RKO (cell line): ENCODE results near the gene SFXN4.
"Not testable (repeated sequence)": the region's sequence is repeated elsewhere in the genome, so short reads cannot be mapped to it uniquely, and the experiment has no call there.

Experiments
- DNase-seq: peaks from one replicate; pipeline ENCODE4 v3.0.0-alpha.2; 2016; ENCODE audit warnings: low spot score

Gene SFXN4

DNA sequence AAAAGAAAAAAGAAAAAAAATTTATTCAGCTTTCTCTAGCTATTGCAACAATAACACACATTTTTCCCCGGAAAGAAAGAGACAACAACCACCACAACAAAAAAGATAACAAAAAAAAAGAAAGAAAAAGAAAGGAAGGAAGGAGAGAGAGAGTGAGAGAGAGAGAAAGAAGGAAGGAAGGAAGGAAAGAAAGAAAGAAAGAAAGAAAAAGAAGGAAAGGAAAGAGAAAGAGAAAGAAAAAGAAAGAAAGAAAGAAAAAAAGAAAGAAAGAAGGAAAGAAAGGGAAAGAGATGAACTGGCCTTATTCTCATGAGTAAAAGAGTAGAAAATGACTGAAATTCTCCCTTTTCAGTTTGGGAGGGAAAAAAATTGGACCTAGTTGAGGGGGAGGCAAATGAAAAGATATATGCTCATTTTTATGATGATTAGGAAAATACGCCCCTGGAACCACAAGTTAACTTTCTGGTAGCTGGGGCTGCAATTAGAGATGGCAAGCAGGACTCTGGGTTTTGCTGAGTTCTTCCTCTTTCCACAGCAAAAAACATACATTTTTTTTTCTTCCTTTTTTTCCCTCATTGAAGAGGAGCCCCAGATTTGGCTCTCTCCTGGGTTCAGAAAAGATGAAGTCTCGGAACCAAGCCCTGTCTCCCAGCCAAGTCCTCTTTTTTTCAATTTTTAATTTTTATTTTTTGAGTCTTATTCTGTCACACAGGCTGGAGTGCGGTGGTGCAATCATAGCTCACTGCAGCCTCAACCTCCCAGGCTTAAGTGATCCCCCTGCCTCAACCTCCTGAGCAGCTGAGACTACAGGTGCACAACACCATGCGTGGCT, 25.7 kb upstream of the SFXN4 start:
- DNase-seq = no peak

DNA sequence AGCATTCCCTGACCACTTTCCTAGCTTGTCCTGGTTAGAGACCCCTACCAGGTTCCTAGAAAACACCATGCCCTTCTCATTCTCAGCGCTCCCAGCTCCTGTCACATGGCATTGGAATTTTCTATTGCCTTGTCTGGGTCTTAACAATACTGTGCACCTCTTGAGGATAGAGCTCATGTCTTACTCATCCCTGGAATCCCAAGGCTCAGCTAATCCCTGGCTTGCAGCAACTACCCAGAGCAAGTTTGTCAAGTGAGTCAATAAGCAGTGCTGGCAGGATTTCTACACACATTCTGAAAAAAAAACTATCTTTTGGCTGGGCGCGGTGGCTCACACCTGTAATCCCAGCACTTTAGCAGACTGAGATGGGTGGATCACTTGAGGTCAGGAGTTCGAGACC, 24.8 kb upstream of the SFXN4 start:
- DNase-seq = peak; percentile 94

- DNase-seq = no peak
These were observed 24.3 kb upstream of the SFXN4 start for GRCh38 chr10:119189811-119190282.

GRCh38 chr10:119183664-119184412, 18.3 kb upstream of the SFXN4 start:
- no peak for DNase-seq

- not testable (repeated sequence) for DNase-seq
These were observed 15.4 kb upstream of the SFXN4 start for GRCh38 chr10:119180850-119181400.

DNA sequence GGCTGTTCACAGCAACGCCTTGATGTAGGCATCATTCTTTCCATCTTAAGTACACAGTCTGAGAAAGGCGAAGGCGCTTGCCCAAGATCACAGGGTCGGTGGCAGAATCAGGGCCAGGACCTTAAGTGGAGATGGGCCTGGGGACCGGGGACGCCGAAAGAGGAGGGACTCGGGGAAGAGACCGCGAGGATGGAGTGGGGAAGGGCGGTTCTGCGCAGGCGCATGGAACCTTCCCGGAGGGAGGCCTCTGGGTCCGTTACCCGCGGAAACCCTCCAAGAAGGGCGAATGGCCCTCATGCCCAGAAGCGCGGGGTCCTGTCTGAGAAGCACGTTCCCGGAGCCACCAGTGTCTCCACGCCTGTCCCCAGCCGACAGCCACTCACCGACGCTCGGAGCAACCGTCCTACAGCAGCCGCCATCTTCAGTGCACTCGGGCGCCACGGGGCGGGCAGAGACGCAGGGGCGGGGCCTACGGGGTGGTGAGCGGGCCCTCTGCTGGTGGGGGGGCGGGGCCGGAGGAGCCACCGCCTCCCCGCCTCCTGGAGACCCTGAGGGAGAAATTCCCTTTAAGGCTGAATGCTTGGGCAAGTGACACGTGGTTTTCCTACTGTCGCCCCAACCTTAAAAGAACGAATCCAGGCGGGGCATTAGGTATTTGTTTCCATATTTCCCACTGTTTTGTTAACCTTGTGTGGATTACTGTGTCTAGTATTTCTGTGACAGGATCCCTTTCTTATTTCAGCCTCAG, 13.0 kb upstream of the SFXN4 start, which contains the start of gene PRDX3:
PRDX3 (minus strand) TSS at position 441 of the 748 bp plus-strand sequence; CDS start at position 419, 22 bp downstream.
- peak; percentile 94 for DNase-seq

DNA sequence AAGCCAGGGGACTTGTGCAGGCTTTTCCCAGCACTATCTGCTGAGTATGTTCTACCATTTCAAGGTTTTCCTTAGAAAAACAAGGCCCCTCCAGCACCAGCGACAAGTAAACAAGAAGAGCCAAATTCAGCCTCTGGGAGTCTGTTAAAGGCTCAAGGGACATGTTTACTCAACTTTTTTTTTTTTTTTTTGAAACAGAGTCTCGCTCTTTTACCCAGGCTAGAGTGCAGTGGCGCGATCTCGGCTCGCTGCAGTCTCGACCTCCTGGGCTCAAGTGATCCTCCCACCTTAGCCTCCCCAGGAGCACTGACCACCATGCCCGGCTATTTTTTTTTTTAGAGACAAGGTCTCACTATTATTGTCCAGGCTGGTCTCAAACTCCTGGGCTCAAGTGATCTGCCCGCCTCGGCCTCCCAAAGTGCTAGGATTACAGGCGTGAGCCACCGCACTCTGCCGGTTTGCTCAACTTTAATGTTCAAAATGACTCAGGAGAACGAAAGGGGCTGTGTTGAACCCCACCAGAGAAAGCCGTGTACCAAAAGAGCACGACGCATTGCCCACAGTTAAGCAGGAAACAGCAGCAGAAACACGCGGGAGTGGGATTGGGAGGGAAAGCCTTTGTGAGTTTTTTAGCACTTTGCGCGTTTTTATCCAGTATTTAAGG, 12.3 kb upstream of the SFXN4 start:
- peak; percentile 51 for DNase-seq

DNA sequence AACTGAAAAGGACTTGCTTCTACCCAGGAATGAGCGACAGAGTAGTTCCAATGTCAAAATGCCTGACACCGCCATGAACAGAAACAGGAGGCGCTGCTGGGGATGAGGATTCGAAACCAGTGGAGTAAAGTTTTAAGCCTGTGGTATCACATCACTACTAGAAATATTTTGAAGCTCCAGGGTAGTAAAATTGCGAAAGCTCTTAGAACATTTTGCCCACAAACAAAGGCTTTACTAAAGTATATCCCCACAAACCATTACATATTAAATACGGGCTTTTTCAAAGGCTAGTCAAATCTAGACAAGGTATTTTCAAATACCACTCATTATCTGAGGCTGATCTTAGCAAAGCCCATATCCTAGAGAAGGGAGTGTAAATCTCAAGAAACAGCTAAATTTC, 10.7 kb upstream of the SFXN4 start:
- no peak for DNase-seq

- no peak for DNase-seq
These were observed 8.6 kb upstream of the SFXN4 start for GRCh38 chr10:119174109-119174508.

- no peak for DNase-seq
These were observed 1.5 kb upstream of the SFXN4 start for GRCh38 chr10:119167041-119167440.

- DNase-seq = no peak
These were observed 1.1 kb upstream of the SFXN4 start for GRCh38 chr10:119166564-119166963.

GRCh38 chr10:119166118-119166500, 595 bp upstream of the SFXN4 start:
- no peak for DNase-seq

DNA sequence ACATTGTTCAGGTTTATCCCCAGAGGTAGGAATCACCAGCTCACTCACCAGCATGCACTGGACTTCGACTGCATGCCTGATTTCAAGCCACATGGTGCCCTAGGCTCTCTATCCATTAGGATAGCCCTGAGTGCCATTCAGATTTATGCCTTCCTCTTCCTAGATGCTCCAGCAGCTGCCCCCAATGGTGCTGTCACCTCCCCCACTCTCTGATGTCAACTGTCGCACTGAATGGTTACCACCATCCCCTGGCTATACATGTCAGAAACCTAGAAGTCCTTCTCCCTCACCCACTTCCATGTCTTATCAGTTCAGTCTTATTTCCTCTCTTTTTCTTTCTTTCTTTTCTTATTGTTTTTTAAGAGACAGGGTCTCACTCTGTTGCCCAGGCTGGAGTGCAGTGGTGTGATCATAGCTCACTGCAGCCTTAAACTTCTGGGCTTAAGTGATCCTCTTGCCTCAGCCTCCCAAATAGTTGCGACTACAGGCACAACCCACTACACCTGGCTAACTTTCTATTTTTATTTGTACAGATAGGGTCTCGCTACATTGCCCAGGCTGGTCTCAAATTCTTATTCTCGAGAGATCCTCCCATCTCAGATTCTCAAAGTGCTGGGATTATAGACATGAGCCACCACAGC, 2.9 kb downstream of the SFXN4 start:
- no peak for DNase-seq

DNA sequence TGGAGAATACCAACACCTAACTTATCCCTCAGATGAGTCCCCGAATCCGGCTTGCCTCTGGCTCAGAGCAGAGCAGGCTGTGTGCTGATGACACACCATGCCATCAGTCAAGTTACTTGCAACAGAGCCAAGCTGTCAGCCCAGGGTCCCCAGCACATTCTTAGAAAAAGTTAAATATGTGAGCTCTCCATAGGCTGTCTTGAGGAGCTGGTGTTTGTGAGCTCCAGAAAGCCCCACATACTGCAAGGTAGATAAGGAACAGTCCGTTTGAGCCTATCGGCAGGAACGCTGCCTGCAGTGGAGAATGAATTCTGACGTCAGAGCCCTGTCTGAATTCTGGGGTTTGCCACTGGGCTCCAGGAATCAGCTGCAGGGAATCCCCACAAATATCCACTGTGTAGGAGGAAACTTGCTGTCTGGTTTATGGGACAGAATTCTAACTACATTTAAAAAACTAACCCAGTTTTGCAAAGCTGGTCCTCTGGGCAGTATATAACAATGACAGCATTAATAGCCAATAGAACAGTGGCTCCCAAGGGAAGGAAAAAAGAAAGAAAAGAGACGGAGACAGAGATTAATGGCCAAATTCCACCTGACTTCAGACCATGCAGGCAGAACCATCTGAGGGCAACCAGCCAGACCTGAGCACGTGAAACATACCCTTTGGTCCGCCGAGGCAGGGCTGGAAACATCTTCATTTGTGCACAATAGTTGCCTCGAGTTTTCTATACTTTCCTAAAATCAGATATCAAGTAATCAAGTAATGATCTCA, 3.6 kb downstream of the SFXN4 start:
- peak; percentile 84 for DNase-seq

DNA sequence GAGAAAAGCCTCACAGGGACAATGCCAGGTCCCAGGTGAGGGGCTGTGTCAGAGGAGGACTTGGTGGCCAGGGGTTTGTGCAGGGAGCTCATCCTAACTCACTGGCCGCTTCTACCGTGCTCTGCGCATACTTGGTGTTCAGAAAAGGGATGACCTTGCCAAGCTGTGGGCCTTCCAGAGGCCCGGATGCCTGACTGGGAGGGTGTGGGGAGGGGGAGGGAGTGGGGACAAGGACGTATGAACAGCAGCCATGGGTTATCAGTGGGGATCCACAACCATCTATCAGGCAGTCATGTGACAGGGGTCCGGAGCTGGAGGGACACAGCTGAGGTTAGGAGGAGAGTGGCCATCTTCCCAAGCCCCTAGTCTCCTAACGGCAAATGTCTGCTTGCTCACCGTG, 6.2 kb downstream of the SFXN4 start:
- DNase-seq = no peak

GRCh38 chr10:119153661-119154060, 11.9 kb downstream of the SFXN4 start:
- no peak for DNase-seq

GRCh38 chr10:119153041-119153440, 12.5 kb downstream of the SFXN4 start:
- DNase-seq = no peak

- DNase-seq = not testable (repeated sequence)
These were observed 13.9 kb downstream of the SFXN4 start for GRCh38 chr10:119151601-119152000.

GRCh38 chr10:119149729-119150128, 15.8 kb downstream of the SFXN4 start:
- DNase-seq = no peak

GRCh38 chr10:119149157-119149556, 16.4 kb downstream of the SFXN4 start:
- no peak for DNase-seq
